ENCODE measurements around the gene DDX28. TPM values are rescaled to one million over a fixed set of nuclear protein-coding genes. Genes with fewer than 3 reads are reported as not detected.
A peak's percentile ranks its signal among the peaks of the same experiment; 100 is the strongest.

Gene DDX28
- total and polyA plus RNA-seq, 2 donors (not counting 3 experiments of a cell fraction or from before 2014, with no cell fraction given): 8.4 to 12.5 TPM

DNA sequence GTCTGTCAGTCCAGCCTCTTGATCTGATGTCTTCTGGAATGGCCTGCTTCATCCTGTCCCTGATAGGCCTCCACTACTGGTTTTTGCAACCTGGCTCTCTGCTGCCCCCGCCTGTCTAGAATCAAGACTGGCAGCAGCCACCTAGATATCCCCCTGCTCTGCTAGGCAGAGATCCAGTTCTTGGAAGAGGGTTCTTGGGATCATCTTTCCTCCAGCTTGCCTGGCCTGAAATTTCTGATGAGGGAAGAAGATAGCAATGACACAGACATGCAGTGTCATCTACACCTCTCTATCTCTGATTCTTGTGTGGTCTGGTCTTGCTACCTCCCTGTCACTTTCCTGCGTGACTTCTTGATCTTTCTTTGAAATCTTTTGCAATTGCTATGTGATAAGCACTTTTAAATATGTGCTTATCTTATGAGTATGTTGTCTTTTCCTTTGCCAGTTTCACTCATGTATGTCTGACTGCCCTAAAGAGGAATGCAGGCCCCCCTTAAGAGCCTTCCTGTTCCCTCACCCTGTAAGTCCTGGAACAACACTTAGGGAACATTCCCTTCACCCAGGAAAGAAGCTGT is 41.8 kb upstream of the DDX28 start:
- intact Hi-C loops (cut with micrococcal nuclease): loop anchor here (1.0 to 5.0 kb wide), 3 partner anchors 72 to 183 kb away; partner anchors contain the start of gene NRN1L
- POLR2A ChIA-PET: no interaction called here
- no peak overlapping the region for H3K4me3 ChIP-seq (replicated peaks in 1 of 3; ENCODE audit: insufficient read depth in 1 of 3, low read depth in 1 of 3, low read length in 3 of 3)
- H3K27ac ChIP-seq (ENCODE audit: insufficient read depth, low read depth, low read length): no peak overlapping the region
- no peaks in the 10 kb centered on the region for H3K9me3 ChIP-seq (replicated peaks; ENCODE audit: control insufficient read depth, insufficient read depth, low read length)
- H3K27me3 ChIP-seq (ENCODE audit: control insufficient read depth in 2 of 2, insufficient read depth in 2 of 2, low read length in 2 of 2): no peaks in the 10 kb centered on the region
- H3K9me1 ChIP-seq (replicated peaks; ENCODE audit: control insufficient read depth, extremely low read depth, insufficient read depth, low read length): no peaks in the 10 kb centered on the region
- TF ChIP-seq, protein P1, sequence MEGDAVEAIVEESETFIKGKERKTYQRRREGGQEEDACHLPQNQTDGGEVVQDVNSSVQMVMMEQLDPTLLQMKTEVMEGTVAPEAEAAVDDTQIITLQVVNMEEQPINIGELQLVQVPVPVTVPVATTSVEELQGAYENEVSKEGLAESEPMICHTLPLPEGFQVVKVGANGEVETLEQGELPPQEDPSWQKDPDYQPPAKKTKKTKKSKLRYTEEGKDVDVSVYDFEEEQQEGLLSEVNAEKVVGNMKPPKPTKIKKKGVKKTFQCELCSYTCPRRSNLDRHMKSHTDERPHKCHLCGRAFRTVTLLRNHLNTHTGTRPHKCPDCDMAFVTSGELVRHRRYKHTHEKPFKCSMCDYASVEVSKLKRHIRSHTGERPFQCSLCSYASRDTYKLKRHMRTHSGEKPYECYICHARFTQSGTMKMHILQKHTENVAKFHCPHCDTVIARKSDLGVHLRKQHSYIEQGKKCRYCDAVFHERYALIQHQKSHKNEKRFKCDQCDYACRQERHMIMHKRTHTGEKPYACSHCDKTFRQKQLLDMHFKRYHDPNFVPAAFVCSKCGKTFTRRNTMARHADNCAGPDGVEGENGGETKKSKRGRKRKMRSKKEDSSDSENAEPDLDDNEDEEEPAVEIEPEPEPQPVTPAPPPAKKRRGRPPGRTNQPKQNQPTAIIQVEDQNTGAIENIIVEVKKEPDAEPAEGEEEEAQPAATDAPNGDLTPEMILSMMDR (IDR thresholded peaks at IDR 0.05; ENCODE audit: extremely low read depth in 1 of 2, insufficient read depth in 1 of 2, low read depth in 1 of 2, low read length in 2 of 2): peak; percentile 80 to 83
- TF ChIP-seq JUN (IDR thresholded peaks at IDR 0.05; ENCODE audit: borderline replicate concordance, insufficient read depth, insufficient read length, low read depth) (no peak), FOS (IDR thresholded peaks at IDR 0.05; ENCODE audit: borderline replicate concordance, insufficient read depth, low read length) (peak; percentile 46), GATA2 (IDR thresholded peaks at IDR 0.05; ENCODE audit: insufficient read depth, insufficient read length, low read depth, low read length) (peak; percentile 93)
- H3K36me3 ChIP-seq (ENCODE audit: control insufficient read depth in 2 of 2, extremely low read depth in 1 of 2, insufficient read depth in 2 of 2, low read length in 2 of 2): peaks cover 0 to 2% of the 10 kb centered on the region in 2 experiments
- no peak overlapping the region for H3K9ac ChIP-seq (replicated peaks; ENCODE audit: extremely low read depth, insufficient read depth, low read length)
- dilution Hi-C loops (cut with MboI; ENCODE audit: extremely low pct_ligation_motif_present, low sequenced_read_pairs): no loop called here
- no peaks in the 10 kb centered on the region for H3K79me2 ChIP-seq (ENCODE audit: control insufficient read depth, insufficient read depth, low read length)
- H3K4me1 ChIP-seq (ENCODE audit: control insufficient read depth, extremely low read depth, insufficient read depth, low read length): peaks cover 19% of the 10 kb centered on the region
- no TSS peak for BruUV-seq (replicated peaks)
- DNase-seq (ENCODE audit: low read depth, low spot score) (peak; percentile 77), FAIRE-seq (peak; percentile 89)
- CTCF ChIA-PET: interaction anchor here (0.9 to 5.4 kb wide), 14 partner anchors 10 to 347 kb away, joined by 3 to 34 read pairs (median 6); partner anchors contain the start of genes DDX28, DUS2, NFATC3 and NRN1L
- no peaks in the 10 kb centered on the region for H4K20me1 ChIP-seq (replicated peaks; ENCODE audit: control insufficient read depth, extremely low read depth, insufficient read depth, low read length)
- peak overlapping the region; percentile 46 for H3K4me2 ChIP-seq (ENCODE audit: insufficient read depth, low read length)
- no peak overlapping the region for H2AFZ ChIP-seq (ENCODE audit: low read depth, low read length)
